Breast epithelium (tissue), 4 donors: ENCODE results near the gene TICRR. TPM values are rescaled to one million over a fixed set of nuclear protein-coding genes. Genes with fewer than 3 reads are reported as not detected.
"Not testable (repeated sequence)": the region's sequence is repeated elsewhere in the genome, so short reads cannot be mapped to it uniquely, and the experiment has no call there.

Source experiments
- DNase-seq, 2 donors: peaks; one replicate each; pipeline ENCODE4 v3.0.0-alpha.2; 2019; ENCODE audit warnings: low spot score in 2 of 2
- H3K27ac ChIP-seq, 2 donors: fragments of 200-600 bp; sonication (generic) in 1 of 2; one replicate each; pipeline ENCODE4 v1.5.1; 2016 to 2019; ENCODE audit warnings: mild to moderate bottlenecking in 1 of 2
- H3K27me3 ChIP-seq, 2 donors: fragments of 200-600 bp; sonication (generic) in 1 of 2; one replicate each; pipeline versions ENCODE4 v1.5.1 to v1.6.0; 2017 to 2019; ENCODE audit warnings: control low read depth in 1 of 2, mild to moderate bottlenecking in 1 of 2
- H3K36me3 ChIP-seq: fragments of 200-600 bp; one replicate; pipeline ENCODE4 v1.5.1; 2019
- H3K4me1 ChIP-seq, 2 donors: fragments of 200-600 bp; sonication (generic); one replicate each; pipeline ENCODE4 v1.5.1; 2016 to 2019; ENCODE audit warnings: control low read depth in 1 of 2
- H3K4me3 ChIP-seq, 3 donors: fragments of 200-600 bp; sonication (generic); 1 replicate in 2 of 3; 2 replicates in 1 of 3; pipeline ENCODE4 v1.5.1; 2016 to 2019; ENCODE audit warnings: mild to moderate bottlenecking in 3 of 3, moderate library complexity in 2 of 3
- H3K9me3 ChIP-seq, 2 donors: fragments of 200-600 bp; sonication (generic) in 1 of 2; one replicate each; pipeline ENCODE4 v1.5.1; 2016 to 2019; ENCODE audit warnings: control low read depth in 1 of 2
- CTCF ChIP-seq, 3 donors: fragments of 450-650 bp; IDR thresholded peaks; one replicate each; pipeline ENCODE4 v1.5.1; 2016 to 2017; ENCODE audit warnings: antibody characterized with exemption in 3 of 3, mild to moderate bottlenecking in 3 of 3, moderate library complexity in 3 of 3
- POLR2A ChIP-seq: fragments of 450-650 bp; IDR thresholded peaks from one replicate; pipeline ENCODE4 v1.6.1; 2016; ENCODE audit warnings: antibody characterized with exemption, mild to moderate bottlenecking, moderate library complexity
- POLR2AphosphoS5 ChIP-seq, 3 donors: sonication (generic); formaldehyde crosslinking; IDR thresholded peaks; one replicate each; pipeline ENCODE4 v1.6.1; 2017; ENCODE audit warnings: antibody characterized with exemption in 3 of 3
- intact Hi-C: fragments of 100-400 bp; cut with DNase I; formaldehyde crosslinking; loops from one replicate; pipeline ENCODE4 v1.15.1; 2023; ENCODE audit warnings: low total_unique reads
- total RNA-seq, 3 donors: library from RNA; depleted of rRNA; stranded (reverse); fragments of >200 nt; gene quantifications; one replicate each; pipeline ENCODE4 v1.1.0, GENCODE V29; 2016

Gene TICRR
- total RNA-seq, 3 donors from 2014 or later: 0.15 to 0.16 TPM; not detected in 1

GRCh38 chr15:89569090-89569745 is 6.1 kb upstream of the TICRR start:
- no peak for TF ChIP-seq CTCF (IDR thresholded peaks at IDR 0.05)
- no peak for TF ChIP-seq POLR2AphosphoS5 (IDR thresholded peaks at IDR 0.05)
- no peak for TF ChIP-seq POLR2A
- H3K27me3 ChIP-seq: no peaks in the 10 kb centered on the region
- no peak overlapping the region for H3K4me3 ChIP-seq
- H3K4me1 ChIP-seq: no peaks in the 10 kb centered on the region
- H3K27ac ChIP-seq: no peak overlapping the region
- H3K9me3 ChIP-seq: no peaks in the 10 kb centered on the region
- H3K36me3 ChIP-seq: no peaks in the 10 kb centered on the region
- no peak for DNase-seq
- intact Hi-C loops: no loop called here

GRCh38 chr15:89575656-89576416 is 567 bp downstream of the TICRR start:
- Histone ChIP-seq H3K27ac (no peak overlapping the region), H3K36me3 (no peaks in the 10 kb centered on the region), H3K4me1 (peaks cover 0 to 6% of the 10 kb centered on the region in 2 donors), H3K27me3 (no peaks in the 10 kb centered on the region), H3K9me3 (no peaks in the 10 kb centered on the region), H3K4me3 (peak overlapping the region; percentile 66 to 84 (median 80))
- DNase-seq: no peak
- no peak for TF ChIP-seq CTCF (IDR thresholded peaks at IDR 0.05)
- no peak for TF ChIP-seq POLR2AphosphoS5 (IDR thresholded peaks at IDR 0.05)
- no peak for TF ChIP-seq POLR2A
- intact Hi-C loops: no loop called here

GRCh38 chr15:89576417-89576773 is 1.1 kb downstream of the TICRR start:
- Histone ChIP-seq H3K27me3 (no peaks in the 10 kb centered on the region), H3K4me3 (peak overlapping the region in 2 of 3 donors; percentile 80 to 84), H3K27ac (no peak overlapping the region), H3K4me1 (peaks cover 0 to 6% of the 10 kb centered on the region in 2 donors), H3K36me3 (no peaks in the 10 kb centered on the region), H3K9me3 (no peaks in the 10 kb centered on the region)
- DNase-seq: no peak
- intact Hi-C loops: no loop called here
- TF ChIP-seq CTCF (IDR thresholded peaks at IDR 0.05) (no peak), POLR2A (no peak), POLR2AphosphoS5 (IDR thresholded peaks at IDR 0.05) (no peak)

GRCh38 chr15:89577776-89578115 is 2.5 kb downstream of the TICRR start:
- Histone ChIP-seq H3K4me1 (peaks cover 0 to 6% of the 10 kb centered on the region in 2 donors), H3K27ac (no peak overlapping the region), H3K27me3 (no peaks in the 10 kb centered on the region), H3K9me3 (no peaks in the 10 kb centered on the region), H3K4me3 (no peak overlapping the region), H3K36me3 (no peaks in the 10 kb centered on the region)
- DNase-seq: no peak
- TF ChIP-seq CTCF (IDR thresholded peaks at IDR 0.05) (no peak), POLR2AphosphoS5 (IDR thresholded peaks at IDR 0.05) (no peak), POLR2A (no peak)
- intact Hi-C loops: no loop called here

GRCh38 chr15:89578146-89578545 is 2.9 kb downstream of the TICRR start:
- no peak for DNase-seq
- H3K27me3 ChIP-seq: no peaks in the 10 kb centered on the region
- H3K4me1 ChIP-seq: peaks cover 0 to 6% of the 10 kb centered on the region in 2 donors
- H3K27ac ChIP-seq: no peak overlapping the region
- no peak overlapping the region for H3K4me3 ChIP-seq
- TF ChIP-seq POLR2A (no peak), POLR2AphosphoS5 (IDR thresholded peaks at IDR 0.05) (no peak), CTCF (IDR thresholded peaks at IDR 0.05) (no peak)
- no peaks in the 10 kb centered on the region for H3K36me3 ChIP-seq
- intact Hi-C loops: no loop called here
- H3K9me3 ChIP-seq: no peaks in the 10 kb centered on the region

- H3K27me3 ChIP-seq, H3K27ac ChIP-seq, H3K4me3 ChIP-seq, H3K4me1 ChIP-seq, H3K9me3 ChIP-seq, H3K36me3 ChIP-seq, DNase-seq: not testable (repeated sequence)
- intact Hi-C loops: loop anchor here (10.0 kb wide), 1 partner anchor 206 kb away; no protein-coding TSS in a partner anchor
Observed at GRCh38 chr15:89580747-89581146, 5.5 kb downstream of the TICRR start.
